Tongue (tissue), 2 donors: ENCODE measurements around the gene ISCU. TPM values are rescaled to one million over a fixed set of nuclear protein-coding genes. Genes with fewer than 3 reads are reported as not detected.

Experiments
- DNase-seq: peaks from one replicate; pipeline ENCODE4 v3.0.0-alpha.2; 2015
- total RNA-seq: library from RNA; depleted of rRNA; stranded (reverse); fragments of >200 nt; gene quantifications from one replicate; pipeline ENCODE4 v1.2.3, GENCODE V29; 2014

ISCU gene
- total RNA-seq, 1 donor from 2014 or later = 111 TPM

DNA sequence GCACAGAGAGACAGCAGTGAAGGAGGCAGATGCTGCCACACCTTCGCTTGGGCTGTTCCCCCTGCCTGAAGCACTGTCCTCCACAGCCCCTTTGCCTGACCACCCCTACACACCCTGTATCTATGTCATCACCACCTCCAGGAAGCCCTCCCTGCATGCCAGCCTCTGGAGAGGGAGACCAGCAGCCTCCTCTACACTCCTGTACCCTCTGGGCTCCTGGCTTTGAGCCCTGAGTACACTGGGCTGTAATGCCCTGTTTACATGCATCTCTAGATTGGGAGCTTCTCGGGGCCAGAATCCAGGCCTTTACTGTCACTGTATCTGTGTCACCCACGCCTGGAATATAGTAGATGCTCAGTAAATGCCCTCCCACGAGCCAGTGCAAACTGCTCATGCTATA lies 41.3 kb downstream of the ISCU start:
- DNase-seq = no peak

DNA sequence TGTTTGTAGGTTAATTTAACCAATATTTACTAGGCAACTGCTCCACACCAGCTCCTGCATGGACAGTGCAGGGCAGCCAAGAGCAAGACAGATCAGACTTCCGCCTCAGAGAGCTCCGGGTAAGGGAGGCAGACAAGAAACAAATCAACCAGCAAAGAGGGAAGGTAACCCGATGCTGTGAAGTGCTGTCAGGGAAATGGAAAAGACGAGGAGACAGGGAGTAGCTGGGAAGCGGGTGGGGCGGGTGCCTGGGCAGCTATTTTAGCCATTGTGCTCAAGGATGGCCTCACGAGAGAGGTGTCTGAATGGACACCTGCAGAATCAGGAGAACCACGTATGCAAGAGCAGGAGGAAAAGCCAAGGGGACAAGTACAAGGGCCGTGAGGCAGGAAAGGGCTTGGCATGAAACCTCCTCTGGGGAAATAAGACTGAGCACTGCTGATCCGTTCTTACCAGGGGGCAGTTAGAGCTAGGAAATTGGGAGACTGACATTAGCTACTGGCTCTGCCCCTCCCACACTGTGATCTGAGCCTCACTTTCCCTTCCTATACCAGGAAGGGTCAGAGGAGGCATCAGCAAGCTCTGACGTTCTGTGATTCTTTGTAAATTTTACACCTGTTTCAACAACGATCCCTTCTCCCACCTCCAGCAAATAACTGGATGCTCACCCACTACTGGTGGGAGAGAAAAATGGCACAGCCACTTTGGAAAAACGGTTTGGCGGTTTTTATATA lies 42.0 kb downstream of the ISCU start:
- no peak for DNase-seq

DNA sequence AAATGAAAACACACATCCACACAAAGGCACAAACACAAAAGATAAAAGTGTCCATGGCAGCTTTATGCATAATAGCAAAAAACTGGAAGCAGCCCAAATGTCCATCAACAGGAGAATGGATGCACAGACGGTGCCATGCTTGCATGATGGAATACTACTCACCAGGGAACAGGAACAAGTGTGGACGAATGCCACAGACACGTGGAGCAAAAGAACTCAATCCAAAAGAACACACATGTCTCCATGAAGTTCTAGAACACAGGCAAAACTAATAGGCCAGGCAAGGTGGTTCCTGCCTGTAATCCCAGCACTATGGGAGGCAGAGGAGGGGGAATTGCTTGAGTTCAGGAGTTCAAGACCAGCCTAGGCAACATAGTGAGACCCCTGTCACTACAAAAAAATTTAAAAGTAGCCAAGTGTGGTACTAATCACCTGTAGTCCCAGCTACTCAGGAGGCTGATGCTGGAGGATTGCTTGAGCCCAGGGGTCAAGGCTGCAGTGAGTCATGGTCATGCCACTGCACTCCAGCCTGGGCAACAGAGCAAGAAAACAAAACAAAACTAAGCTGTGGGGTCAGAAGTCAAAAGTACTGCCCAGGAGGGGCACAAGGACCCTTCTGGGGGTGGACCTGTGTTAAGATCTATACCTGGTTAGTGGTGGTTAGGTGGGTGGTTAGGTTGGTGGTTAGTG lies 42.7 kb downstream of the ISCU start:
- no peak for DNase-seq

DNA sequence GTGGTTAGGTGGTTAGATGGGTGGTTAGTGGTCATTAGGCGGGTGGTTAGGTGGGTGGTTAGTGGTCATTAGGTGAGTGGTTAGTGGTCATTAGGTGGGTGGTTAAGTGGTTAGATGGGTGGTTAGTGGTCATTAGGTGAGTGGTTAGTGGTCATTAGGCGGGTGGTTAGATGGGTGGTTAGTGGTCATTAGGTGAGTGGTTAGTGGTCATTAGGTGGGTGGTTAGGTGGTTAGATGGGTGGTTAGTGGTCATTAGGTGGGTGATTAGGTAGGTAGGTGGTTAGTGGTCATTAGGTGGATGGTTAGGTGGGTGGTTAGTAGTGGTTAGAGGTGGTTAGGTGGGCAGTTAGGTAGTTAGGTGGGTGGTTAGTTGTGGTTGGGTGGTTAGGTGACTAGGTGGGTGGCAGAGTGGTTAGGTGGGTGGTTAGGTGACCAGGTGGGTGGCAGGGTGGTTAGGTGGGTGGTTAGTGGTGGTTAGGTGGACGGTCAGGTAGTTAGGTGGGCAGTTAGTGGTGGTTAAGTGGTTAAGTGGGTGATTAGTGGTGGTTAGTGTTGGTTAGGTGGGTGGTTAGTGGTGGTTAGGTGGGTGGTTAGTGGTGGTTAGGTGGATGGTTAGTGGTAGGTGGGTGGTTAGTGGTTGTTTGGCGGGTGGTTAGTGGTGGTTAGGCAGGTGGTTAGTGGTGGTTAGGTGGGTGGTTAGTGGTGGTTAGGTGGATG lies 43.5 kb downstream of the ISCU start:
- no peak for DNase-seq

DNA sequence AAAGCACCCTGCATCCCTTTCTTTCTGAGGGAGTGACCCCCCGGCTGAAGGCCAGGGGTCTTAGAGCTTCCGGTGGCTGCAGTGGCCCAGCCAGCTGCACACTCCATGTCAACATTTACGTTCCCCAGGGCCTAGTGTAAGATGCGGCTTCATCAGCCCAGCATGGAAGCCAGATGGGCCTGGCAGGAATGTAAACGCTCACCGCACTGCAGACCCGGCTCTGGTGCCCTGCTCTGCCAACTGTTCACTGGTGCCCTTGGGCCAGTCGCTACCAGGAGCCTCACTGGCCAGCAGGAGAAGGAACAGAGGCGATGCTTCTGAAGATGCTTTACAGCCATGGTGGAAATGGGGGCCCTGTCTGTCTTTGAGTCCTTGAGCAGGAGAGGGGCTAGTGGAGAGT lies 44.1 kb downstream of the ISCU start:
- DNase-seq = no peak

DNA sequence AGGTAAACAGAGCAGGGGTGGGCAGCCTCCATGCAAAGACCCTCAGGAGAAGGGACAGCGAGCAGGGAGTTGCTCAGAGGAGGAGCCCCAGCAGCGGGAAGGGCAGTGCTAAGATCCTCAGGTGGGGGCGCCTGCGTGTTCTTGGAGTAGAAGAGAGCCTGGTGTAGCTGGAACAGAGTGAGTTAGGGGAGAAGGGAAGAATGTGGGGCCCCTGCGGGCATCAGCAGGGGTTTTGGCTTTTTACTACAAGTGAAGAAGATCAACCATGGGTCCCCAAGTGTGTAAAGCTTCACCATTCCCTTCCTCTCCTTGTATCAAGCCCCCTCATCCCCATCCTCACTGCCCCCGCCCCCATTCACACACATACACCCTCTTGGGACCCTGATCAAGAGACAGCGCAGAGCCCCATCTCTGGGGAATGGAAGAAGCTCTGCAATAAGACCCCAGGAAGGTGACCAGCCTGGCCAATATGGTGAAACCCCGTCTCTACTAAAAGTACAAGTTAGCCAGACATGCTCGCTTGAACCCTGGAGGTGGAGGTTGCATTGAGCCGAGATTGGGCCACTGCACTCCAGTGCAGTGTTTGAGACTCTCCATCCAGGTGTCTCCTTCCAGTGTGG lies 45.7 kb downstream of the ISCU start:
- DNase-seq = no peak

DNA sequence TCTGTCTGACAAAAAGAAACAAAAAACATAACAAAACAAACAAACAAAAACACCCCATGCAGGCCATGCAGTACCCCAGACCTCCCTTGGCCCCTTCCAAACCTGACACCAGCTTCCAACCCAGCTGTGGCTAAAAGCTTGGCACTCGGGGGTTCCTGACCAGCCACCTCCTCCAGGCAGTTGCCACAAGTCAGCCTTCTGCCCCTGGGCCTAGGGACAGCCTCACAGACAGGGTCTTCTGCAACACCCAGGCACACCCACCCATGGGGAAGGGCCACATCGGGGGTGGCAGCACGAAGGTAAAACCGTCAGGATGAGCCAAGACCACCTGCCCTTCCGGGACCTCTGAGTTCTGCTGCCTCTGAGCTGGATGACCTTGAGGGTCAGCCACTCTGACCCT lies 46.2 kb downstream of the ISCU start:
- DNase-seq = no peak

DNA sequence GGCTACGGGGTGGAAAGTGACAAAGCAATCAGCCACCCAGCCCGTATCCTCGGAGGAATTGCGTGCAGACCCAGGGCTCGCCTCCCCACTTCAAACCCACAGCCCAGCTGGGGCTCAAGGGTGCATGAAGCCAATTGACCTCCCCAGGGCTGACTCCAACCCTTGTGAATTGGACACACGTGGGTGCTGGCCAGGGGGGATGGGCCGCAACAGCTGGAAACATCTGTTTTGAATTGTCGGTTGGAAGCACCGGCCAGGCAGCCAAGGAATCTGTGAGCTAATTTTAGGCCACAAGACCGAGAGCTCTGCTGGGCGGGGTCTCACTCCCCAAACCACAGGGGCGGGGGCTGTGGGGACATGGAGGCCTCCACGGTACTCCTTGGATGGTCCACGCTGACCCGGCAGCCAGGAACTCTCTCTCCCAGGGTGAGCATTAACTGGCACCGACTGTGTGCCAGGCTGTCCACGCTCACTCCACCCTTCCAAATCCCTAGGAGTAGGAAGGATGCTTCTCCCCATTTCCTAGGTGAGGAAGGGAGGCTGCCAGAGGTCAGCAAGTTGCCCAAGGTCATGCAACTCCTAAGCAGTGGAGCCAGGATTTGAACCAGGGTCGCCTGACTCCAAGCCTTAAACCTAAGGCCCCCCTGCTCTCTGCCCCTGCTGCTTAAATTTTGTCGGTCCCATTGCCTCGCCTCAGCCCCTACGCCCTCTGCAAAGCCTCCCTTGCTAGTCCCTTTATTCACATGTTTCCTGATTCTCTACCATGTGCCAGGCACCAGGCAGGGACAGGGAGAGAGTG lies 47.3 kb downstream of the ISCU start:
- DNase-seq = peak; percentile 97

DNA sequence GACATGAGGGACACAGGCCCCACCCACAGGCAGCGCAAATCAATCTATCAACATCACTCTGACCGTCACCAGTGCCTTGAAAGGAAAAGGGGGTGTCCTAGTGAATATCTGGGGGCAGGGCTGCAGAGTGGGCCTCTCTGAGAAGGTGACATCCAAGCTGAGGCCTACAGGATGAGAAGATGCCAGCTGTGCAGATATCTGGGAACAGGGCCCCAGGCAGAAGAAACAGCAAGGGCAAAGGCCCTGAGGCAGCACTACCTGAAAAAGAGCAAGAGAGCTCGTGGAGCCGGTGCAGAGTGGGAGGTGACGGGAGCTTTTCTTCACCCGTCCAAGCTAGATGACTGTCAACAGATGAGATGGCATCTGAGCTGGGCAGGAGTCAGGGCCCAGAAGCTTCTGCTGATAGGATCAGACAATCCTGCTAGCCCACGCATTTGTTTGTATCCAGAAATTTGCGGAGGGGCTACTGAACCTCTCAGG lies 48.0 kb downstream of the ISCU start:
- no peak for DNase-seq

DNA sequence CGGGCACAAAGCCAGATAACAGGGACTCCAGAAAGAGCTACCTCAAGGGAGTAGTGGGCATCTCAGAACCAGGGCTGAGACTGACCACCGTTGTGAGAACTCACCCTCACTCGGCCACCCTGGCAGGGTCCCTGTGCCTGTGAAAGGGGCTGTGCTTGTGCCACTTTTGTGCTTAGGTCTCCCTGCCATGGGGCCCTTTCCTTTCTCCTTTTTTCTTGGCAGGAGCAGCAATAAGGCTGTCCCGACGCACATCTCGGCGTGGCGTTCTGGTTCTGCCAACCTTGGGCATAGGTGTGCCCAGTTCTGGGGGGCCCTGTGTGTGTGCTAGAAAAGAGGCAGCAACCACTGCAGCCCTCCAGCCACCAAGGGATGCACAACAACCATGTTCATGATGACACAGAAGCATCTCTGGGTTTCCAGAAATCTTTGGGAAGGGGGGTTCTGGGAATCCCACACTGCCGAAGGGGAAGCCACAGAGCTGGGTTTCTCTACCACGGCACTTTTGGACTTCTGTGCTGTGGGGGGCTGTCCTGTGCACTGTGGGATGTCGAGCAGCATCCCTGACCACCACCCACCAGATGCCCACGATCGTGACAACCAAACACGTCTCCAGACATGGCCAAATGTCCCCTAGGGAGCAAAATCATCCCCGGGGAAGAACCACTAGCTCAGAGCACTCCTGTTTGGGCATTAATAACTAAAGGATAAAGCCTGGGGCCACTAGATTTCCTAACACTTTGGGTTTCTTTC lies 48.6 kb downstream of the ISCU start:
- no peak for DNase-seq

DNA sequence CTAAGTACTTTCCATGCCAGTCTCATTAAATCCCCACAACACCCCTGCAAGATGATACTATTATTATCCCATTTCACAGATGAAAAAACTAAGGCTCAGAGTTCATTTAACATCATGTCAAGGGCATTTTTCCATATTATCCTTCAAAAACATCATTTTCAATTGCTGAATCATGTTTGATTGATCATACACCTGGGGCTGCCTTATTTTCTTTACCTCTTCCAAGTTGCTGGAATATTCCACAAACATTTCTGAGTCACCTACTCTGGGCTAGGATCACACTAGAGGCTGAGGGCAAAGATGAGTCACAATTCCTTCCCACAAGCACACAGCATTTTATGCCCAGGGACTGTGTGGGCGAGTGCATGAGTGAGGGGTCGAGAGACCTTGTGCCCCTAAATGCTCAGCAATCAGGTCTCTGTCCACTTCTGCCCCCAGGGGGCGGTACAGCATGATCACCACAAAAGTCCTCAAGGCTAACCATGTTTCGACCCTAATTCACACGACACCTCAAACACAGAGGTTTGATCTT lies 49.6 kb downstream of the ISCU start:
- DNase-seq = no peak

DNA sequence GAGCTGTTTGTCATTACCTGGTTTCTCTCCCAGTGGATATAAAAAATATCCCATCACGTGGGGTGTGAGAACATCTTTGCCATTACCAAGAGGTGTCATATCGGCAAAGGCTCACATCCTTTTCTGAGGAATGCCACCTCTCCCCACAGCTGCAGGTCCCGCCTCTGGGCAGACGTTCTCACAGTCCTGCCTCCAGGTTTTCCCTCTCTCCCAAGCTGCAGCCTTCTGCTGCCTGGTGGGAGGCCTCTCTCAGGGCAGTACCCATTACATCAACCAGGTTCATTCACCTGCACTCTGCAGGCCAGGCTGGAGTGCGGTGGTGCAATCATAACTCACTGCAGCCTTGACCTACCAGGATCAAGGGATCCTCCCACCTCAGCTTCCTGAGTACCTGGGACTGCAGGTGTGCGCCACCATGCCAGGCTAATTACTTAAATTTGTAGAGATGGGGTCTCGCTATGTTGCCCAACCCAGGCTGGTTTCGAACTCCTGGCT lies 50.4 kb downstream of the ISCU start:
- DNase-seq = no peak

DNA sequence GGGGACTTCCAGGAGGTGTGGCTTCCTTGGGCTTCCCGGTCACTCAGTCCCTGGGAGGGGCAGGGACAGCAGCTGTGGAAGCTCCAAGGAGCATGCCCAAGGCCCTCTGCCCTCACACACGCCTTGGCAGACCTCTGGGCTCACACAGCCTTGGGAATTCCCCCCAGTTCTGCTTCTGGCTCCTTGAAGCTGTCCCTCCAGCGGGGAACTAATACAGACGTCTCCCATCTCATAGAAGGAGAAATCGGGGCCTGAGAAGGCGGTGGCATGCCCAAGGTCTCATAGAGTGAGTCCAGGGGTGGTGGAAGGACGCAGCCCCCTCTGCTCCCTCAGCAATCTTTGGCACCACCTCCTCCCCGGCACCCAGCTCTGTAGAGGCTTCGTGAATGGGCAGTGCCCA lies 51.2 kb downstream of the ISCU start:
- no peak for DNase-seq

DNA sequence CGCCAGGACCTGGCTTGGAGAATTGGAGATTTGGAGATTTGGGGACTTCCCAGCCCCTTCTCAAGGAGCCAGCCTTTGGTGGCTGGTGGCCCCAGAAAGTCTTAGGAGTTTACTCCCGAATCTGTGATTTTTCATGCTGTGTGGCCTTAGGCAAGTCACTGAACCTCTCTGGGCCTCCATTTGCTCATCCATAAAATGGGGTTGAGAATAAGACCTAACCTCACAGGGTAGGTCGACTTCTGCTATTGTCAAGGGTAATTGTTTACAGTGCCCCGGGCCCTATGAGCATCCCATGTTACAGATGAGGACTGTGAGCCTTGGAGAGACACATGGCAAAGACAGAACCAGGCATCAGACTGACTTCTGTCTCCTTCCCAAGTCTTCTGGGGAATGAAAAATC lies 51.6 kb downstream of the ISCU start:
- no peak for DNase-seq

DNA sequence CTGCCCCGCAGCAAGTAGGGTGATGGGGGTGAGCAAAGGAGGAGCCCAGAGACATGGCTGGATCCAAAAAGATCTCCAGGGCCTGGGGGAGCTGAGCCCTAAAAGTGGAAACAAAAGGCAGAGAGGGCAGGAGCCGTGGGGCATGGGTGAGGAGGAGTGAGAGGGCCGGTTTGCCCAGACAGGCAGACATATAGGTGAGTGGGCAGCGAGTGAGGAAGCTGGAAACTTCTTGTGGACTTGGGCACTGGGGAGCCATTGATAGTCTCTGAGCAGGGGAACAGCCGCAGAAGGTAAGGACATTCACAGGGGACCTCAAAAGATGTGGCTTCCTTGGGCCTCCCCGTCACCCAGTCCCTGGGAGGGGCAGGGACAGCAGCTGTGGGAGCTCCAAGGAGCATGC lies 52.2 kb downstream of the ISCU start:
- no peak for DNase-seq

DNA sequence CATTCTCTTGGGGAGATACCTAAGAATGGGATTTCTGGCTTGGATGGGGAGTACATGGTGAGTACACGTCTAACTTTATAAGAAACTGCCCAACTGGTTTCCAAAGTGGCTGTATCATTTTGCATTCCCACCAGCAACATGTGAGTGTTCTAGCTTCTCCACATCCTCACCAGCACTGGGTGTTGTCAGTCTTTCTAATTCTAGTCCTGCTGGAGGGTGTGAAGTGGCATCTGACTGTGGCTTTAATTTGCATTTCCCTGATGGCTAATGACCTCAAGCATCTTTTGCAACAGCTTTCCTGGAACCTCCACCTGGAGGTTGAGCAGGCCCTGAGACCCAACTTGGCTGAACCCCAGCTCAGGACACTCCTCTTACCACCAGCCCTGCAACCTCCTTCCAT lies 53.5 kb downstream of the ISCU start:
- no peak for DNase-seq

DNA sequence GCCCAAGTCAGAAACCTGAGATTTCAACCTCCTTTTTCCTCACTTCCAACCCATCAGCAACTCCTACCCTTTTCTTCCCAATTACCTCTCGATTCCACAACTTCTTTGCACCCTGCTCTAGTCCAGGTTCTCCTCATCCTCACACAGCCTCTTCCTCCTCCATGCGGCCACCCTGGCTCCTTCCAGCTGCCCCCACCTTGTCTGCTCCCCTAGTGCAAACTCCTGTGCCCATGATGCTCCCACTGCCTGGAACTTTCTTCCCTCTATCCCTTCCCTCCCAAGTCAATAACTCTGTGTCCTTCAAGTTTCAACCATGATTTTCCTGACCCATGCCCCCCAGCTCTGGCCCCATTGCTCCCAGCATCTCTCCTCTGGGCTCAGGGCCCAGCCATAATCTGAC lies 54.0 kb downstream of the ISCU start:
- no peak for DNase-seq

DNA sequence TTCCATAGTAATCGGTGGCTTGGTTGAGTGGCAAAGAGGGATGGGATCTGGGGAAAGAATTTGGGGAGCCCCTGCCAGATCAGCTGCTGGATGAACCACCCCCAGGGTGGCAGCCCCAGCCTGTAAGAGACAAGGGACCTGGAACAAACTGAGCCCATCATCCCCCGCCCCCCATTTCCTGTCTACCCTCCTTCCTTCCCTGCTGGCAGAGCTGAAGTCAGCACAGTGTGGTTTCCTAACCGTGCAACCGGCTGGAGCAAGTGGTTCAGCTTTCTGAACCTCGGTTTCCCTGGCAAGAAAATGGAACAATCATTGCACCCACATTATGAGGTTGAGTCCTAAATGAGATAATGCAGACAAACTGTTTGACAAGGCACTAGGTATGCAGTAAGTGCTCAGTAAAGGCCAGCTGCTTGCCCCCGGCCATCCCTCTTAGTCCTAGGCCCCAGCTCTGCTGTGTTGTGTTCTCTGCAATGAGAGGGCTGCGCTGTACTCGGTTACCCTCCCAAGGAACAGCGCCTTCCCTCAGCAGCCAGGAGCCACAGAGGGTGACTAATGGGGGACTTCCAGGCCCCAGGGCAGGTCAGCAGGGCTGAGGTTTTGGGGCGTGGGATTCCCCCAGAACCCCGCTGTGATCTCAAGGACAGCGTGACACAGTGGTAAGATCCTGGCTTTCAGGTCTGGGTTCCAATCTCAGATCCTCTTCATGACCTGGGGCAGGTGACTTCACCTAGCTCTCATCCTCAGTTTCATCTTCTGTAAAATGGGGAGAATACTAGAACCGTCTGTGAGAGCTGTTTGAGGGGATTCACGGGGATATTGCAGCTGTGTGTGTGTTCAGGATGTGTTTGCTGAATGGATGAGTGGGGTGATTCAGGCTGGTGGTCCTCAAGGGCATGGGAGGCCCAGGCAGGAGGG lies 54.8 kb downstream of the ISCU start:
- DNase-seq = no peak

DNA sequence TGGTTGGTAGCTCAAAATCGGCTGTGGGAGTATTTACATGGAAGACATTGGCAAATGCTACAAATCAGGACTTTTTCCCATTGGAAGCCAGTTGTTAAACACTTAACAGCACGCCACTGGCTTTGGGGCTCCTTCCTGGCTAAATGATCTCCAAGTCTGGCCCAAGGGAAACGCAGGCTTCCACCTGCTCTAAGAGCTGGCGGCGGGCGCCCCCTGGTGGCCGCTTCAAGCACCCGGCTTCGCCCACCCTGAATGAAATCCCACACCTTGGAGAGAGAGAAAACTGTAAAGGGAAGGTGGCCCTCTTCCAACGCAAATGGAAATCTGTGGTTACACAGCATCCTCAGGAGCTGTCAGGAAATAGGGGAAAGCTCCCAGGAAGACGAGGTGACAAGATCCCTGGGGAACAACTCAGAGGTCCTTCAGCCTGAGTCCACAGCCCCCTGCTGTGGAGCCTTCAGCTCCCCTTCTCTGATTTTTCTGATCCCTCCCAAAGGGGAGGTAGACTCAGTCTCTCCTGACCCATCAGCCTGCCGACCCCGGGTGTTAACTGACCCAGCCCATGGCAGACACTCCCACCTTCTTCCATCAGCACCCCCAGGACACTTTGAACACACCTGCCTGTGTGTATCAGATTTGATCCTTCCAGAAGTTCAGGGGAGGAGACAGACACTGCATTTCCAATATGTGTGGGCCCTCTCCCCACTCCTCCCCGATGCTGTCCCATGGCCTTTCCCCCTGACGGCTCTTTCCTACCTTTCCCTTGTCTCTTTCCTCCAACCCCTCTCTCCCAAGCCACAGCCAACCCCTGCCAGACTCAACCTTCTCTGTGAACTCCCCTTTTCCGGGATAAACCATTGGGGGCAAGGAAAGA lies 55.9 kb downstream of the ISCU start:
- peak; percentile 94 for DNase-seq
